GM12878 (cell line): ENCODE measurements around the gene TULP4. TPM values are rescaled to one million over a fixed set of nuclear protein-coding genes. Genes with fewer than 3 reads are reported as not detected.

Experiments
- ATAC-seq: fragments of 200-7000 bp; cut with Tn5 transposase; 3 replicates; pipeline ENCODE4 v1.9.1; 2020; ENCODE audit warnings: mild to moderate bottlenecking, moderate library complexity
- BruUV-seq: library from RNA; stranded (reverse); fragments of 400-500 nt; replicated peaks from 2 replicates; lab custom pipeline; 2021; lab: Mats Ljungman, UMichigan
- CTCF ChIA-PET: fragments of 300-600 bp; sonication (Branson Sonifier 250); formaldehyde crosslinking; extraction: SDS; loops from one replicate; lab custom pipeline; 2021; ENCODE audit warnings: inconsistent platforms; lab: Yijun Ruan, JAX
- POLR2A ChIA-PET: fragments of 350-600 bp; formaldehyde crosslinking; extraction: SDS; loops from one replicate; lab custom pipeline; 2021; ENCODE audit warnings: inconsistent platforms; lab: Charles Lee
- RAD21 ChIA-PET: fragments of 300-600 bp; sonication (Branson Sonifier 250); formaldehyde crosslinking; loops from one replicate; lab custom pipeline; 2023; ENCODE audit warnings: antibody characterized with exemption; ENCODE audit not compliant: unreplicated experiment; lab: Charles Lee
- SMC1A ChIA-PET: fragments of 300-600 bp; sonication (Branson Sonifier 250); formaldehyde crosslinking; loops from one replicate; lab custom pipeline; 2023; ENCODE audit not compliant: unreplicated experiment, uncharacterized antibody; lab: Charles Lee
- DNase-seq: peaks from one replicate; pipeline ENCODE4 v3.0.0-alpha.2; 2011; ENCODE audit warnings: low read depth, low spot score
- FAIRE-seq: peaks from 3 replicates; lab custom pipeline; 2011; peaks lifted over from hg19 to GRCh38; lab: Jason Lieb, UNC
- H2AFZ ChIP-seq: 2 replicates; pipeline ENCODE4 v1.6.0; 2011; ENCODE audit warnings: low read depth, low read length, control low read depth; ENCODE audit not compliant: control insufficient read depth
- H3K27ac ChIP-seq: 2 replicates; pipeline ENCODE4 v1.5.1; 2011; ENCODE audit warnings: control low read depth; ENCODE audit not compliant: control insufficient read depth, insufficient read depth
- H3K27me3 ChIP-seq, 2 experiments: replicated peaks in 1 of 2; 2 replicates each; pipeline versions ENCODE4 v1.6.0 to v1.6.1; 2011; ENCODE audit warnings: low read length in 1 of 2; ENCODE audit not compliant: control insufficient read depth in 2 of 2, insufficient read depth in 2 of 2
- H3K36me3 ChIP-seq, 2 experiments: 2 replicates each; pipeline ENCODE4 v1.5.1; 2011; ENCODE audit warnings: low read length in 1 of 2; ENCODE audit not compliant: control insufficient read depth in 2 of 2, insufficient read depth in 2 of 2
- H3K4me1 ChIP-seq: 2 replicates; pipeline ENCODE4 v1.6.1; 2011; ENCODE audit warnings: mild to moderate bottlenecking, low read length, moderate library complexity, mixed read lengths; ENCODE audit not compliant: control insufficient read depth, insufficient read depth
- H3K4me2 ChIP-seq: 2 replicates; pipeline ENCODE4 v1.6.0; 2011; ENCODE audit warnings: control low read depth; ENCODE audit not compliant: control insufficient read depth, insufficient read depth
- H3K4me3 ChIP-seq: fragments of 200-600 bp; sonication (generic); 2 replicates; pipeline ENCODE4 v1.5.1; 2016
- H3K79me2 ChIP-seq: 2 replicates; pipeline ENCODE4 v1.6.0; 2011; ENCODE audit warnings: low read length; ENCODE audit not compliant: control insufficient read depth, insufficient read depth
- H3K9ac ChIP-seq: 2 replicates; pipeline ENCODE4 v1.8.0; 2011; ENCODE audit warnings: low read length, control low read depth, mixed read lengths; ENCODE audit not compliant: control insufficient read depth, insufficient read depth
- H3K9me3 ChIP-seq: replicated peaks from 3 replicates; pipeline ENCODE4 v1.5.1; 2011; ENCODE audit warnings: mild to moderate bottlenecking, low read length; ENCODE audit not compliant: control insufficient read depth, insufficient read depth
- H4K20me1 ChIP-seq: 2 replicates; pipeline ENCODE4 v1.6.0; 2011; ENCODE audit not compliant: control insufficient read depth, insufficient read depth
- CBX3 ChIP-seq: fragments of 200-600 bp; sonication (generic); IDR thresholded peaks from 2 replicates; pipeline ENCODE4 v1.6.1; 2016; ENCODE audit warnings: low read depth, borderline replicate concordance
- ESRRA ChIP-seq: IDR thresholded peaks from 2 replicates; pipeline ENCODE4 v1.6.1; 2012; ENCODE audit warnings: mild to moderate bottlenecking, low read length, improper control_type of control experiment
- MYB ChIP-seq: fragments of 150-350 bp; IDR thresholded peaks from 2 replicates; pipeline ENCODE4 v1.6.1; 2014; ENCODE audit warnings: mild to moderate bottlenecking, low read depth, low read length, borderline replicate concordance
- SIN3A ChIP-seq: IDR thresholded peaks from 2 replicates; pipeline ENCODE4 v1.6.1; 2012; ENCODE audit warnings: low read depth, low read length, improper control_type of control experiment
- TAF1 ChIP-seq: IDR thresholded peaks from 2 replicates; pipeline ENCODE4 v1.6.1; 2011; ENCODE audit warnings: mild to moderate bottlenecking, low read depth, low read length, borderline replicate concordance
- WGBS: methylation state at CpG from one replicate; pipeline ENCODE4 v1.1.6; 2016; ENCODE audit warnings: low lambda C conversion rate; ENCODE audit not compliant: insufficient replicate concordance, insufficient coverage; ENCODE audit errors: missing lambda C conversion rate; 5-methylcytosine and 5-hydroxymethylcytosine counted together
- in situ Hi-C: fragments of 300-500 bp; cut with MboI; formaldehyde crosslinking; loops from 9 replicates; pipeline ENCODE4 v1.14.3; 2018; ENCODE audit warnings: mixed read lengths
- intact Hi-C: fragments of 100-400 bp; cut with micrococcal nuclease; formaldehyde crosslinking; loops from one replicate; pipeline ENCODE4 v1.14.2; 2022; ENCODE audit not compliant: unreplicated experiment
- polyA plus RNA-seq, 11 experiments: library from polyadenylated mRNA; depleted of rRNA in 4 of 11; unstranded in 6 of 11; stranded (reverse) in 5 of 11; fragments of >200 nt; fragmentation: Nextera tagmentation in 4 of 11; fragmentation: Illumina TruSeq in 1 of 11; extraction: Ambion mirVana in 4 of 11; extraction: Trizol in 1 of 11; gene quantifications; 1 replicate in 1 of 11; 2 replicates in 10 of 11; pipeline versions ENCODE4 v1.2.1 to v1.2.3, GENCODE V29; 2011 to 2016; ENCODE audit warnings: inconsistent platforms in 2 of 11, missing spikeins in 2 of 11, low read depth in 1 of 11
- total RNA-seq, 4 experiments: library from RNA; depleted of rRNA in 3 of 4; stranded (reverse); fragments of >200 nt in 3 of 4; fragmentation: Illumina TruSeq in 1 of 4; extraction: Trizol in 1 of 4; gene quantifications; 2 replicates each; pipeline versions ENCODE4 v1.2.1 to v1.2.3, GENCODE V29; 2013 to 2021
- TF ChIP-seq, protein P1 (sequence below): fragments of 450-650 bp; IDR thresholded peaks from 2 replicates; pipeline ENCODE4 v1.6.1; 2016; ENCODE audit warnings: mild to moderate bottlenecking
- TF ChIP-seq, protein P2 (sequence below): fragments of 450-650 bp; IDR thresholded peaks from 2 replicates; pipeline ENCODE4 v1.6.1; 2017; ENCODE audit warnings: mild to moderate bottlenecking, moderate library complexity
- TF ChIP-seq, protein P3 (sequence below), 3 experiments: IDR thresholded peaks in 2 of 3; conservative IDR thresholded peaks in 1 of 3; 2 replicates each; pipeline ENCODE4 v1.5.1; 2011; ENCODE audit warnings: low read depth in 3 of 3, low read length in 3 of 3, mild to moderate bottlenecking in 3 of 3, control low read depth in 2 of 3, moderate library complexity in 2 of 3, inconsistent platforms in 1 of 3, mixed read lengths in 1 of 3; ENCODE audit not compliant: control insufficient read depth in 2 of 3, insufficient read depth in 1 of 3; ENCODE audit errors: extremely low read depth in 1 of 3
- TF ChIP-seq, protein P4 (sequence below): fragments of 450-650 bp; IDR thresholded peaks from 2 replicates; pipeline ENCODE4 v1.6.1; 2014; ENCODE audit warnings: mild to moderate bottlenecking
- TF ChIP-seq, protein P5 (sequence below): fragments of 150-350 bp; IDR thresholded peaks from 2 replicates; pipeline ENCODE4 v1.6.1; 2014; ENCODE audit warnings: mild to moderate bottlenecking, low read depth, low read length

Gene TULP4
- total and polyA plus RNA-seq, 10 of the 15 experiments (the other 5 are each of a cell fraction or from before 2014, with no cell fraction given) = 0.73 to 31.8 (median 14.0) TPM

DNA sequence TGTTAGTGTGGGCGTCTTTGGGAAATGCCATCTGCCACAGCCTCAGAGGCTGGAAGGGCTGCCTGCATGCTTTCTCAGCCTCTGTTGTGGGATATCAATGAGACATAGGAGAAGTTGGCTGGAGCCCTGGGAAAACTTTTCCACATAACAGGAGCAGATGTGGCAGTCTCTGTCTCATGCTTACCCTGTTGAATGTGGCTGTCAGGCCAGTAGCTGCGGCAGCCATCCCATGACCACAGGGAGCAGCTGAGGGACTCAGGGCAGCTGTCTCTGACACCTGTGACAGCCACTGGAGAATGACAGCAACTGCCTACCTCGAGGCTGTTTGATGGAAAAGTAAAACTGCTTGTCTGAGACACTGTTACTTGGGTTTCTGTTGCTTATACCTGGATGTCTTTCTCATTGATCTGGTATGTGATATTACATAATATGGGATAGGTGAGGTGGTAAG, 64.4 kb downstream of the TULP4 start (continued):
- TF ChIP-seq, protein P1, sequence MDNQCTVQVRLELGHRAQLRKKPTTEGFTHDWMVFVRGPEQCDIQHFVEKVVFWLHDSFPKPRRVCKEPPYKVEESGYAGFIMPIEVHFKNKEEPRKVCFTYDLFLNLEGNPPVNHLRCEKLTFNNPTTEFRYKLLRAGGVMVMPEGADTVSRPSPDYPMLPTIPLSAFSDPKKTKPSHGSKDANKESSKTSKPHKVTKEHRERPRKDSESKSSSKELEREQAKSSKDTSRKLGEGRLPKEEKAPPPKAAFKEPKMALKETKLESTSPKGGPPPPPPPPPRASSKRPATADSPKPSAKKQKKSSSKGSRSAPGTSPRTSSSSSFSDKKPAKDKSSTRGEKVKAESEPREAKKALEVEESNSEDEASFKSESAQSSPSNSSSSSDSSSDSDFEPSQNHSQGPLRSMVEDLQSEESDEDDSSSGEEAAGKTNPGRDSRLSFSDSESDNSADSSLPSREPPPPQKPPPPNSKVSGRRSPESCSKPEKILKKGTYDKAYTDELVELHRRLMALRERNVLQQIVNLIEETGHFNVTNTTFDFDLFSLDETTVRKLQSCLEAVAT = no peak
- TF ChIP-seq, protein P2, sequence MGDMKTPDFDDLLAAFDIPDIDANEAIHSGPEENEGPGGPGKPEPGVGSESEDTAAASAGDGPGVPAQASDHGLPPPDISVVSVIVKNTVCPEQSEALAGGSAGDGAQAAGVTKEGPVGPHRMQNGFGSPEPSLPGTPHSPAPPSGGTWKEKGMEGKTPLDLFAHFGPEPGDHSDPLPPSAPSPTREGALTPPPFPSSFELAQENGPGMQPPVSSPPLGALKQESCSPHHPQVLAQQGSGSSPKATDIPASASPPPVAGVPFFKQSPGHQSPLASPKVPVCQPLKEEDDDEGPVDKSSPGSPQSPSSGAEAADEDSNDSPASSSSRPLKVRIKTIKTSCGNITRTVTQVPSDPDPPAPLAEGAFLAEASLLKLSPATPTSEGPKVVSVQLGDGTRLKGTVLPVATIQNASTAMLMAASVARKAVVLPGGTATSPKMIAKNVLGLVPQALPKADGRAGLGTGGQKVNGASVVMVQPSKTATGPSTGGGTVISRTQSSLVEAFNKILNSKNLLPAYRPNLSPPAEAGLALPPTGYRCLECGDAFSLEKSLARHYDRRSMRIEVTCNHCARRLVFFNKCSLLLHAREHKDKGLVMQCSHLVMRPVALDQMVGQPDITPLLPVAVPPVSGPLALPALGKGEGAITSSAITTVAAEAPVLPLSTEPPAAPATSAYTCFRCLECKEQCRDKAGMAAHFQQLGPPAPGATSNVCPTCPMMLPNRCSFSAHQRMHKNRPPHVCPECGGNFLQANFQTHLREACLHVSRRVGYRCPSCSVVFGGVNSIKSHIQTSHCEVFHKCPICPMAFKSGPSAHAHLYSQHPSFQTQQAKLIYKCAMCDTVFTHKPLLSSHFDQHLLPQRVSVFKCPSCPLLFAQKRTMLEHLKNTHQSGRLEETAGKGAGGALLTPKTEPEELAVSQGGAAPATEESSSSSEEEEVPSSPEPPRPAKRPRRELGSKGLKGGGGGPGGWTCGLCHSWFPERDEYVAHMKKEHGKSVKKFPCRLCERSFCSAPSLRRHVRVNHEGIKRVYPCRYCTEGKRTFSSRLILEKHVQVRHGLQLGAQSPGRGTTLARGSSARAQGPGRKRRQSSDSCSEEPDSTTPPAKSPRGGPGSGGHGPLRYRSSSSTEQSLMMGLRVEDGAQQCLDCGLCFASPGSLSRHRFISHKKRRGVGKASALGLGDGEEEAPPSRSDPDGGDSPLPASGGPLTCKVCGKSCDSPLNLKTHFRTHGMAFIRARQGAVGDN = no peak

DNA sequence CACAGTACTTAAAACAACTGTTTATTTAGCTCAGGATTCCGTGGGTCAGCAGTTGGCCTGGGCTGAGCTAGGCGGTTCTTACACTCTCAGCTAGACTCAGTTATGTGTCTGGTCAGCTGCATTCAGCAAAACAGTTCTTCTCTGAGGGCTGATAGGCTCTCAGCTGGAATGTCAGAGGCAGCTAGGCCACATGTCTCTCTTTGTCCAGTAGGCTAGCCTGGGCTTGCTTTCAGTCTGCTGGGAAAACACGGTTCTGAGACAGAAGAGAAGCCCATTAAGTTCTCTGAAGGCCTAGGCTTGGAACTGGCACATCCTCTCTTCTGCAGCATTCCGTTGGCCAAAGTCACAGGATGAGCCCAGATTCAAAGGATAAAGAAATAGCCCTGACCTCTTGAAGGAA, 65.6 kb downstream of the TULP4 start:
- Histone ChIP-seq H3K9me3 (no peaks in the 10 kb centered on the region), H3K9ac (no peak overlapping the region), H3K36me3 (peaks cover 0 to 2% of the 10 kb centered on the region in 2 experiments; a peak in 2 of 4 replicates), H3K4me3 (no peak overlapping the region), H3K27me3 (no peaks in the 10 kb centered on the region), H3K79me2 (no peaks in the 10 kb centered on the region), H4K20me1 (no peaks in the 10 kb centered on the region; the same call in 1 of the 2 replicates), H2AFZ (no peak overlapping the region), H3K4me2 (no peak overlapping the region), H3K27ac (no peak overlapping the region), H3K4me1 (peaks cover 6% of the 10 kb centered on the region)
- intact Hi-C loops = no loop called here
- no TSS peak for BruUV-seq
- WGBS = 88% methylated on average over 4 of the region's 4 CpGs
- ATAC-seq = no peak
- POLR2A ChIA-PET = no interaction called here
- RAD21 ChIA-PET = no interaction called here
- SMC1A ChIA-PET = interaction anchor here (1.2 kb wide), 1 partner anchor 11 kb away, joined by 4 read pairs; no protein-coding TSS in a partner anchor
- CTCF ChIA-PET = interaction anchor here (0.9 to 1.7 kb wide), 2 partner anchors 9 to 11 kb away, joined by 3 read pairs; no protein-coding TSS in a partner anchor
- DNase-seq = no peak
- in situ Hi-C loops = no loop called here
- no peak for FAIRE-seq
- TF ChIP-seq CBX3 (no peak), SIN3A (no peak), TAF1 (no peak), ESRRA (no peak), MYB (no peak)
- TF ChIP-seq, protein P3, sequence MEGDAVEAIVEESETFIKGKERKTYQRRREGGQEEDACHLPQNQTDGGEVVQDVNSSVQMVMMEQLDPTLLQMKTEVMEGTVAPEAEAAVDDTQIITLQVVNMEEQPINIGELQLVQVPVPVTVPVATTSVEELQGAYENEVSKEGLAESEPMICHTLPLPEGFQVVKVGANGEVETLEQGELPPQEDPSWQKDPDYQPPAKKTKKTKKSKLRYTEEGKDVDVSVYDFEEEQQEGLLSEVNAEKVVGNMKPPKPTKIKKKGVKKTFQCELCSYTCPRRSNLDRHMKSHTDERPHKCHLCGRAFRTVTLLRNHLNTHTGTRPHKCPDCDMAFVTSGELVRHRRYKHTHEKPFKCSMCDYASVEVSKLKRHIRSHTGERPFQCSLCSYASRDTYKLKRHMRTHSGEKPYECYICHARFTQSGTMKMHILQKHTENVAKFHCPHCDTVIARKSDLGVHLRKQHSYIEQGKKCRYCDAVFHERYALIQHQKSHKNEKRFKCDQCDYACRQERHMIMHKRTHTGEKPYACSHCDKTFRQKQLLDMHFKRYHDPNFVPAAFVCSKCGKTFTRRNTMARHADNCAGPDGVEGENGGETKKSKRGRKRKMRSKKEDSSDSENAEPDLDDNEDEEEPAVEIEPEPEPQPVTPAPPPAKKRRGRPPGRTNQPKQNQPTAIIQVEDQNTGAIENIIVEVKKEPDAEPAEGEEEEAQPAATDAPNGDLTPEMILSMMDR (IDR thresholded peaks at IDR 0.05 in 2 of 3, conservative IDR thresholded peaks at IDR 0.05 in 1 of 3; ENCODE audit: control insufficient read depth in 2 of 3, extremely low read depth in 1 of 3, insufficient read depth in 1 of 3, low read depth in 3 of 3, low read length in 3 of 3) = no peak
- TF ChIP-seq, protein P4, sequence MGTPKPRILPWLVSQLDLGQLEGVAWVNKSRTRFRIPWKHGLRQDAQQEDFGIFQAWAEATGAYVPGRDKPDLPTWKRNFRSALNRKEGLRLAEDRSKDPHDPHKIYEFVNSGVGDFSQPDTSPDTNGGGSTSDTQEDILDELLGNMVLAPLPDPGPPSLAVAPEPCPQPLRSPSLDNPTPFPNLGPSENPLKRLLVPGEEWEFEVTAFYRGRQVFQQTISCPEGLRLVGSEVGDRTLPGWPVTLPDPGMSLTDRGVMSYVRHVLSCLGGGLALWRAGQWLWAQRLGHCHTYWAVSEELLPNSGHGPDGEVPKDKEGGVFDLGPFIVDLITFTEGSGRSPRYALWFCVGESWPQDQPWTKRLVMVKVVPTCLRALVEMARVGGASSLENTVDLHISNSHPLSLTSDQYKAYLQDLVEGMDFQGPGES = no peak
- TF ChIP-seq, protein P5, sequence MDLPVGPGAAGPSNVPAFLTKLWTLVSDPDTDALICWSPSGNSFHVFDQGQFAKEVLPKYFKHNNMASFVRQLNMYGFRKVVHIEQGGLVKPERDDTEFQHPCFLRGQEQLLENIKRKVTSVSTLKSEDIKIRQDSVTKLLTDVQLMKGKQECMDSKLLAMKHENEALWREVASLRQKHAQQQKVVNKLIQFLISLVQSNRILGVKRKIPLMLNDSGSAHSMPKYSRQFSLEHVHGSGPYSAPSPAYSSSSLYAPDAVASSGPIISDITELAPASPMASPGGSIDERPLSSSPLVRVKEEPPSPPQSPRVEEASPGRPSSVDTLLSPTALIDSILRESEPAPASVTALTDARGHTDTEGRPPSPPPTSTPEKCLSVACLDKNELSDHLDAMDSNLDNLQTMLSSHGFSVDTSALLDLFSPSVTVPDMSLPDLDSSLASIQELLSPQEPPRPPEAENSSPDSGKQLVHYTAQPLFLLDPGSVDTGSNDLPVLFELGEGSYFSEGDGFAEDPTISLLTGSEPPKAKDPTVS = no peak
